Activated CD4-positive, CD25-positive, alpha-beta regulatory T cell treated with anti-CD3 and anti-CD28 coated beads, Interleukin-2, amount 50 U/mL, for 16 hours (primary cell): Measurements from ENCODE around the gene TRIOBP.

Experiments used
- DNase-seq: peaks from one replicate; pipeline ENCODE4 v3.0.0-alpha.2; 2020; ENCODE audit warnings: low read depth, low spot score

TRIOBP gene

GRCh38 chr22:37824674-37825641 is 128.1 kb downstream of the TRIOBP start:
- DNase-seq = no peak
